Spinal cord (tissue), 10 donors: ENCODE measurements around the gene DPP3. TPM values are rescaled to one million over a fixed set of nuclear protein-coding genes. Genes with fewer than 3 reads are reported as not detected.

Experiments
- DNase-seq, 6 donors: peaks; one replicate each; pipeline versions ENCODE4 v3.0.0 to v3.0.0-alpha.2; 2013 to 2015; ENCODE audit warnings: low spot score in 6 of 6, low read depth in 4 of 6
- H3K27ac ChIP-seq: one replicate; pipeline ENCODE4 v1.5.1; 2013; ENCODE audit warnings: low read depth, low read length, control low read depth
- H3K27me3 ChIP-seq: one replicate; pipeline ENCODE4 v1.6.1; 2013; ENCODE audit warnings: low read length; ENCODE audit not compliant: control insufficient read depth, insufficient read depth
- H3K36me3 ChIP-seq: one replicate; pipeline ENCODE4 v1.6.1; 2013; ENCODE audit warnings: low read length; ENCODE audit not compliant: control insufficient read depth, insufficient read depth
- H3K4me1 ChIP-seq: one replicate; pipeline ENCODE4 v1.6.1; 2013; ENCODE audit warnings: low read length; ENCODE audit not compliant: control insufficient read depth, insufficient read depth
- H3K4me3 ChIP-seq: one replicate; pipeline ENCODE4 v1.5.1; 2013; ENCODE audit warnings: low read depth, low read length, control low read depth
- H3K9me3 ChIP-seq: one replicate; pipeline ENCODE4 v1.6.1; 2013; ENCODE audit warnings: low read length; ENCODE audit not compliant: control insufficient read depth, insufficient read depth
- WGBS: methylation state at CpG from one replicate; pipeline ENCODE4 v1.1.5; 2013; ENCODE audit warnings: missing lambda C conversion rate; ENCODE audit not compliant: insufficient coverage; 5-methylcytosine and 5-hydroxymethylcytosine counted together
- polyA plus RNA-seq, 2 donors: library from polyadenylated mRNA; unstranded; fragments of 120-200 nt; gene quantifications; one replicate each; pipeline ENCODE4 v1.2.1, GENCODE V29; 2013; ENCODE audit not compliant: insufficient read length in 2 of 2
- total RNA-seq, 2 donors: library from RNA; depleted of rRNA in 1 of 2; stranded (reverse); fragments of 120-200 nt in 1 of 2; fragments of >200 nt in 1 of 2; gene quantifications; one replicate each; pipeline versions ENCODE4 v1.2.3 to v1.2.4, GENCODE V29; 2013 to 2014
- donor health status: healthy.

The DPP3 gene
- total and polyA plus RNA-seq, 4 donors = 23.3 to 37.1 (median 28.8) TPM

- WGBS = 45% methylated on average over 11 of the region's 11 CpGs
- no peaks in the 10 kb centered on the region for H3K9me3 ChIP-seq
- H3K36me3 ChIP-seq = peaks cover 9% of the 10 kb centered on the region
- H3K27me3 ChIP-seq = peaks cover 4% of the 10 kb centered on the region
- H3K4me3 ChIP-seq = no peak overlapping the region
- no peak overlapping the region for H3K27ac ChIP-seq
- DNase-seq = no peak
- H3K4me1 ChIP-seq = peaks cover 36% of the 10 kb centered on the region
These were observed 67.8 kb downstream of the DPP3 start for GRCh38 chr11:66548041-66548440.

GRCh38 chr11:66548774-66549630 is 68.8 kb downstream of the DPP3 start:
- DNase-seq = no peak
- no peak overlapping the region for H3K4me3 ChIP-seq
- no peaks in the 10 kb centered on the region for H3K9me3 ChIP-seq
- H3K27ac ChIP-seq = no peak overlapping the region
- H3K27me3 ChIP-seq = peaks cover 4% of the 10 kb centered on the region
- no peaks in the 10 kb centered on the region for H3K36me3 ChIP-seq
- WGBS = 51% methylated on average over 12 of the region's 16 CpGs
- H3K4me1 ChIP-seq = peaks cover 26% of the 10 kb centered on the region

GRCh38 chr11:66549696-66550095 is 69.5 kb downstream of the DPP3 start:
- Histone ChIP-seq H3K27ac (no peak overlapping the region), H3K4me3 (no peak overlapping the region), H3K4me1 (peaks cover 22% of the 10 kb centered on the region), H3K36me3 (no peaks in the 10 kb centered on the region), H3K27me3 (peaks cover 4% of the 10 kb centered on the region), H3K9me3 (no peaks in the 10 kb centered on the region)
- no peak for DNase-seq
- no CpG with 5 or more reads among the region's 3 CpGs for WGBS

GRCh38 chr11:66550887-66551286 is 70.7 kb downstream of the DPP3 start:
- no peaks in the 10 kb centered on the region for H3K36me3 ChIP-seq
- peaks cover 4% of the 10 kb centered on the region for H3K27me3 ChIP-seq
- H3K4me3 ChIP-seq = no peak overlapping the region
- no peak overlapping the region for H3K27ac ChIP-seq
- WGBS = 74% methylated on average over 3 of the region's 4 CpGs
- peaks cover 15% of the 10 kb centered on the region for H3K4me1 ChIP-seq
- DNase-seq = no peak
- H3K9me3 ChIP-seq = no peaks in the 10 kb centered on the region

GRCh38 chr11:66554602-66555001 is 74.4 kb downstream of the DPP3 start:
- Histone ChIP-seq H3K4me1 (peaks cover 8% of the 10 kb centered on the region), H3K4me3 (no peak overlapping the region), H3K36me3 (no peaks in the 10 kb centered on the region), H3K9me3 (no peaks in the 10 kb centered on the region), H3K27ac (no peak overlapping the region), H3K27me3 (peaks cover 15% of the 10 kb centered on the region)
- DNase-seq = no peak
- WGBS = 77% methylated on average over 5 of the region's 5 CpGs

GRCh38 chr11:66555416-66555815 is 75.2 kb downstream of the DPP3 start:
- Histone ChIP-seq H3K4me1 (peaks cover 8% of the 10 kb centered on the region), H3K9me3 (no peaks in the 10 kb centered on the region)
- WGBS = 51% methylated on average over 3 of the region's 3 CpGs

GRCh38 chr11:66556086-66556485 is 75.9 kb downstream of the DPP3 start:
- peaks cover 8% of the 10 kb centered on the region for H3K4me1 ChIP-seq
- 88% methylated on average over 7 of the region's 7 CpGs for WGBS
- H3K27me3 ChIP-seq = peaks cover 13% of the 10 kb centered on the region
- no peak overlapping the region for H3K27ac ChIP-seq
- peaks cover 5% of the 10 kb centered on the region for H3K36me3 ChIP-seq
- no peak for DNase-seq
- no peaks in the 10 kb centered on the region for H3K9me3 ChIP-seq
- H3K4me3 ChIP-seq = no peak overlapping the region

More at GRCh38 chr11:66555416-66555815, 75.2 kb downstream of the DPP3 start:
- no peak overlapping the region for H3K27ac ChIP-seq
- H3K27me3 ChIP-seq = peaks cover 13% of the 10 kb centered on the region
- no peak overlapping the region for H3K4me3 ChIP-seq
- H3K36me3 ChIP-seq = peaks cover 3% of the 10 kb centered on the region
- DNase-seq = no peak

GRCh38 chr11:66557733-66558326 is 77.6 kb downstream of the DPP3 start:
- 93% methylated on average over 24 of the region's 24 CpGs for WGBS

More at GRCh38 chr11:66557733-66558326, 77.6 kb downstream of the DPP3 start:
- Histone ChIP-seq H3K4me3 (no peak overlapping the region), H3K36me3 (peaks cover 19% of the 10 kb centered on the region), H3K4me1 (peaks cover 8% of the 10 kb centered on the region), H3K9me3 (no peaks in the 10 kb centered on the region), H3K27me3 (peaks cover 13% of the 10 kb centered on the region), H3K27ac (no peak overlapping the region)
- no peak for DNase-seq
